Hepatocyte (in vitro differentiated cells): Measurements from ENCODE around the gene PLG. TPM values are rescaled to one million over a fixed set of nuclear protein-coding genes. Genes with fewer than 3 reads are reported as not detected.
"Not testable (repeated sequence)": the region's sequence is repeated elsewhere in the genome, so short reads cannot be mapped to it uniquely, and the experiment has no call there.

Source experiments
- DNase-seq: peaks from one replicate; pipeline ENCODE4 v3.0.0-alpha.2; 2016; ENCODE audit warnings: low spot score
- H2AFZ ChIP-seq: fragments of 200-600 bp; sonication (generic); 2 replicates; pipeline ENCODE4 v1.6.0; 2016; ENCODE audit warnings: antibody characterized with exemption, mild to moderate bottlenecking
- H3K27ac ChIP-seq: fragments of 200-600 bp; sonication (generic); 2 replicates; pipeline ENCODE4 v1.5.1; 2016; ENCODE audit warnings: mild to moderate bottlenecking
- H3K27me3 ChIP-seq: fragments of 200-600 bp; sonication (generic); 2 replicates; pipeline ENCODE4 v1.6.1; 2016
- H3K36me3 ChIP-seq: fragments of 200-600 bp; sonication (generic); replicated peaks from 2 replicates; pipeline ENCODE4 v1.5.1; 2016; ENCODE audit warnings: low read depth; ENCODE audit not compliant: insufficient read depth
- H3K4me1 ChIP-seq: fragments of 200-600 bp; sonication (generic); 2 replicates; pipeline ENCODE4 v1.5.1; 2016; ENCODE audit warnings: mild to moderate bottlenecking, moderate library complexity; ENCODE audit not compliant: insufficient read depth
- H3K4me2 ChIP-seq: fragments of 200-600 bp; sonication (generic); 2 replicates; pipeline ENCODE4 v1.6.0; 2016
- H3K4me3 ChIP-seq: fragments of 200-600 bp; sonication (generic); 2 replicates; pipeline ENCODE4 v1.5.1; 2016; ENCODE audit warnings: mild to moderate bottlenecking
- H3K79me2 ChIP-seq: fragments of 200-600 bp; sonication (generic); 2 replicates; pipeline ENCODE4 v1.6.0; 2017; ENCODE audit warnings: mild to moderate bottlenecking
- H3K9me2 ChIP-seq: fragments of 200-600 bp; sonication (generic); replicated peaks from 2 replicates; pipeline ENCODE4 v1.6.0; 2017; ENCODE audit warnings: mild to moderate bottlenecking; ENCODE audit not compliant: insufficient read depth
- H3K9me3 ChIP-seq: fragments of 200-600 bp; sonication (generic); 2 replicates; pipeline ENCODE4 v1.5.1; 2016; ENCODE audit warnings: low read depth, mild to moderate bottlenecking
- H4K20me1 ChIP-seq: fragments of 200-600 bp; sonication (generic); 2 replicates; pipeline ENCODE4 v1.6.0; 2016; ENCODE audit warnings: mild to moderate bottlenecking; ENCODE audit not compliant: insufficient read depth, poor library complexity, severe bottlenecking
- CTCF ChIP-seq: fragments of 200-600 bp; sonication (generic); IDR thresholded peaks from 2 replicates; pipeline ENCODE4 v1.5.1; 2016; ENCODE audit warnings: antibody characterized with exemption, mild to moderate bottlenecking; ENCODE audit not compliant: poor library complexity
- EZH2 ChIP-seq: fragments of 200-600 bp; sonication (generic); IDR thresholded peaks from 2 replicates; pipeline ENCODE4 v1.6.1; 2016; ENCODE audit warnings: antibody characterized with exemption, mild to moderate bottlenecking, borderline replicate concordance
- EZH2phosphoT487 ChIP-seq: fragments of 200-600 bp; sonication (generic); IDR thresholded peaks from one replicate; pipeline ENCODE4 v1.6.1; 2018; ENCODE audit warnings: antibody characterized with exemption, mild to moderate bottlenecking, low read depth, moderate library complexity; ENCODE audit not compliant: unreplicated experiment, severe bottlenecking
- WGBS: methylation state at CpG from one replicate; pipeline ENCODE4 v1.1.6; 2016; ENCODE audit warnings: low lambda C conversion rate; ENCODE audit errors: missing lambda C conversion rate; 5-methylcytosine and 5-hydroxymethylcytosine counted together
- polyA plus RNA-seq: library from polyadenylated mRNA; unstranded; fragments of >200 nt; fragmentation: Nextera tagmentation; extraction: Ambion mirVana; gene quantifications from 2 replicates; pipeline ENCODE4 v1.2.1, GENCODE V29; 2016
- total RNA-seq: library from RNA; depleted of rRNA; stranded (reverse); fragments of >200 nt; gene quantifications from 2 replicates; pipeline ENCODE4 v1.2.3, GENCODE V29; 2014

The PLG gene
- total and polyA plus RNA-seq, 2 experiments from 2014 or later: 145 to 225 TPM

GRCh38 chr6:160782228-160782627, 80.2 kb downstream of the PLG start:
- Histone ChIP-seq H3K4me1 (no peaks in the 10 kb centered on the region), H3K9me3 (no peaks in the 10 kb centered on the region), H3K9me2 (no peaks in the 10 kb centered on the region), H3K79me2 (no peaks in the 10 kb centered on the region), H2AFZ (no peak overlapping the region), H3K27ac (no peak overlapping the region), H3K27me3 (no peaks in the 10 kb centered on the region), H4K20me1 (no peaks in the 10 kb centered on the region), H3K4me3 (no peak overlapping the region), H3K4me2 (no peak overlapping the region), H3K36me3 (no peaks in the 10 kb centered on the region)
- no peak for TF ChIP-seq EZH2
- no peak for TF ChIP-seq EZH2phosphoT487
- no peak for TF ChIP-seq CTCF
- DNase-seq: no peak
- WGBS: 36% methylated on average over 1 of the region's 1 CpG

- no peaks in the 10 kb centered on the region for H3K9me3 ChIP-seq
- H3K36me3 ChIP-seq: no peaks in the 10 kb centered on the region
- 81% methylated on average over 7 of the region's 7 CpGs for WGBS
- H3K27me3 ChIP-seq: no peaks in the 10 kb centered on the region
- H3K4me2 ChIP-seq: no peak overlapping the region
- DNase-seq: no peak
- H3K27ac ChIP-seq: no peak overlapping the region
- no peak overlapping the region for H2AFZ ChIP-seq
- H3K4me1 ChIP-seq: no peaks in the 10 kb centered on the region
- H3K4me3 ChIP-seq: no peak overlapping the region
- no peaks in the 10 kb centered on the region for H4K20me1 ChIP-seq
- TF ChIP-seq CTCF: no peak
- TF ChIP-seq EZH2phosphoT487: no peak
- no peak for TF ChIP-seq EZH2
- no peaks in the 10 kb centered on the region for H3K79me2 ChIP-seq
- no peaks in the 10 kb centered on the region for H3K9me2 ChIP-seq
Observed at GRCh38 chr6:160783741-160784140, 81.7 kb downstream of the PLG start.

GRCh38 chr6:160788126-160788525, 86.1 kb downstream of the PLG start:
- H3K4me2 ChIP-seq, H4K20me1 ChIP-seq, H3K9me2 ChIP-seq: not testable (repeated sequence)

DNA sequence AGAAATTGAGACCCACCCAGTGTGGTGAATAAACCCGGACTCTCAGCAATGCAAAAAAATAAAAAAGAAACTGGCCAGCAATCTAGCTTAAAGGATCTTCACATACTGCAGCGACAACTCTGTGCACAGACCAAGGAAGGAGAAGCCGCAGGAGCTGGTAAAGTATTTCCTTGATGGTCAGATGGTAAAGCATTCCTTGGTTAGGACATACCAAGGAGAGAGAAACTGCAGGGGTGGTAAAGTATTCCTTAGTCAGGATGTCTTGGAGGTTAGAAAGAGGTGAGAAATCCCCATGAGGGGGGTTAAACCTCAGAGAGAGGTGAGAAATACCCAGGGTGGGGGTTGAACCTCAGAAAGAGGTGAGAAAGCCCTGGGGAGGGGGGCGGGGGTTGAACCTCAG, 86.8 kb downstream of the PLG start:
- Histone ChIP-seq H3K9me2 (no peaks in the 10 kb centered on the region), H4K20me1 (no peaks in the 10 kb centered on the region), H3K4me3 (no peak overlapping the region), H3K79me2 (no peaks in the 10 kb centered on the region), H3K9me3 (no peaks in the 10 kb centered on the region), H2AFZ (no peak overlapping the region), H3K27me3 (no peaks in the 10 kb centered on the region), H3K4me2 (no peak overlapping the region), H3K27ac (no peak overlapping the region), H3K36me3 (no peaks in the 10 kb centered on the region), H3K4me1 (no peaks in the 10 kb centered on the region)
- WGBS: 81% methylated on average over 4 of the region's 4 CpGs
- no peak for DNase-seq
- TF ChIP-seq CTCF (no peak), EZH2 (no peak), EZH2phosphoT487 (no peak)

More at GRCh38 chr6:160788126-160788525, 86.1 kb downstream of the PLG start:
- H3K27ac ChIP-seq, H3K36me3 ChIP-seq, H3K27me3 ChIP-seq, H3K4me3 ChIP-seq, H3K9me3 ChIP-seq, DNase-seq, H3K79me2 ChIP-seq, H2AFZ ChIP-seq, H3K4me1 ChIP-seq: not testable (repeated sequence)
- WGBS: 70% methylated on average over 3 of the region's 3 CpGs
